Keratinocyte (primary cell): ENCODE measurements around the gene SLK. TPM values are rescaled to one million over a fixed set of nuclear protein-coding genes. Genes with fewer than 3 reads are reported as not detected.

Source experiments
- DNase-seq: peaks from one replicate; pipeline ENCODE4 v3.0.0-alpha.2; 2011; ENCODE audit warnings: low read depth, missing footprints, low spot score
- FAIRE-seq: peaks from 2 replicates; lab custom pipeline; 2011; peaks lifted over from hg19 to GRCh38; lab: Jason Lieb, UNC
- H2AFZ ChIP-seq: 2 replicates; pipeline ENCODE4 v1.6.0; 2012; ENCODE audit warnings: low read length, control low read depth, inconsistent platforms; ENCODE audit not compliant: control insufficient read depth
- H3K27ac ChIP-seq: 2 replicates; pipeline ENCODE4 v1.5.1; 2011; ENCODE audit warnings: low read length; ENCODE audit not compliant: control insufficient read depth, insufficient read depth
- H3K27me3 ChIP-seq: 3 replicates; pipeline ENCODE4 v1.6.0; 2011; ENCODE audit warnings: low read length; ENCODE audit not compliant: control insufficient read depth, insufficient read depth; ENCODE audit errors: extremely low read depth
- H3K36me3 ChIP-seq, 2 experiments: 2 replicates in 1 of 2; 3 replicates in 1 of 2; pipeline ENCODE4 v1.5.1; 2011; ENCODE audit warnings: low read length in 2 of 2, mild to moderate bottlenecking in 1 of 2; ENCODE audit not compliant: control insufficient read depth in 2 of 2, insufficient read depth in 2 of 2; ENCODE audit errors: extremely low read depth in 1 of 2
- H3K4me1 ChIP-seq: 3 replicates; pipeline ENCODE4 v1.5.1; 2011; ENCODE audit warnings: low read length; ENCODE audit not compliant: control insufficient read depth, insufficient read depth; ENCODE audit errors: extremely low read depth
- H3K4me2 ChIP-seq: 3 replicates; pipeline ENCODE4 v1.6.0; 2011; ENCODE audit warnings: low read depth, low read length; ENCODE audit not compliant: control insufficient read depth, insufficient read depth; ENCODE audit errors: extremely low read depth
- H3K4me3 ChIP-seq, 3 experiments: fragments of 200-600 bp in 1 of 3; sonication (generic) in 1 of 3; 2 replicates in 2 of 3; 3 replicates in 1 of 3; pipeline ENCODE4 v1.5.1; 2011 to 2016; ENCODE audit warnings: low read length in 3 of 3, mild to moderate bottlenecking in 3 of 3, control low read depth in 2 of 3, inconsistent platforms in 1 of 3, low read depth in 1 of 3, mixed read lengths in 1 of 3, mixed run types in 1 of 3, moderate library complexity in 1 of 3; ENCODE audit not compliant: control insufficient read depth in 2 of 3, insufficient read depth in 2 of 3; ENCODE audit errors: extremely low read depth in 1 of 3
- H3K79me2 ChIP-seq: 2 replicates; pipeline ENCODE4 v1.6.0; 2012; ENCODE audit warnings: low read length; ENCODE audit not compliant: control insufficient read depth, insufficient read depth
- H3K9ac ChIP-seq: 3 replicates; pipeline ENCODE4 v1.6.0; 2011; ENCODE audit warnings: low read length; ENCODE audit not compliant: control insufficient read depth, insufficient read depth; ENCODE audit errors: extremely low read depth
- H3K9me1 ChIP-seq: 3 replicates; pipeline ENCODE4 v1.6.0; 2011; ENCODE audit warnings: low read length; ENCODE audit not compliant: control insufficient read depth, insufficient read depth; ENCODE audit errors: extremely low read depth
- H3K9me3 ChIP-seq: 2 replicates; pipeline ENCODE4 v1.5.1; 2012; ENCODE audit warnings: low read depth, low read length; ENCODE audit not compliant: control insufficient read depth
- H4K20me1 ChIP-seq: 3 replicates; pipeline ENCODE4 v1.6.0; 2011; ENCODE audit warnings: low read length; ENCODE audit not compliant: control insufficient read depth, insufficient read depth; ENCODE audit errors: extremely low read depth
- EZH2 ChIP-seq: IDR thresholded peaks from one replicate; pipeline ENCODE4 v1.6.1; 2012; ENCODE audit warnings: inconsistent platforms, mild to moderate bottlenecking, low read length, moderate library complexity
- dilution Hi-C: fragments of 300-500 bp; cut with MboI; formaldehyde crosslinking; loops from one replicate; pipeline ENCODE4 v1.7.0; 2020; ENCODE audit warnings: low sequenced_read_pairs; ENCODE audit not compliant: extremely low pct_ligation_motif_present
- polyA plus RNA-seq, 5 experiments: library from polyadenylated mRNA; depleted of rRNA in 3 of 5; stranded (reverse) in 3 of 5; stranded (forward) in 1 of 5; unstranded in 1 of 5; fragments of >200 nt; gene quantifications; 1 replicate in 1 of 5; 2 replicates in 3 of 5; 3 replicates in 1 of 5; pipeline versions ENCODE4 v1.2.1 to v1.2.3, GENCODE V29; 2011 to 2012; ENCODE audit warnings: missing spikeins in 2 of 5, low read depth in 1 of 5, low replicate concordance in 1 of 5
- small RNA-seq, 3 experiments: library from RNA; depleted of rRNA; stranded (forward); fragments of <200 nt; gene quantifications; one replicate each; pipeline ENCODE3, GENCODE V24; 2012; ENCODE audit warnings: low read depth in 3 of 3, low replicate concordance in 1 of 3; ENCODE audit not compliant: insufficient read length in 3 of 3
- TF ChIP-seq, protein P1 (sequence below), 3 experiments: IDR thresholded peaks in 1 of 3; conservative IDR thresholded peaks in 1 of 3; optimal IDR thresholded peaks in 1 of 3; 2 replicates in 2 of 3; 3 replicates in 1 of 3; pipeline versions ENCODE3 to v1.5.1; 2011; ENCODE audit warnings: low read length in 3 of 3, mild to moderate bottlenecking in 3 of 3, moderate library complexity in 2 of 3, control low read depth in 1 of 3, inconsistent platforms in 1 of 3; ENCODE audit not compliant: insufficient read depth in 2 of 3; ENCODE audit errors: extremely low read depth in 1 of 3

The SLK gene
- polyA plus RNA-seq, 1 donor (not counting 4 experiments of a cell fraction or from before 2014, with no cell fraction given): 36.7 TPM

DNA sequence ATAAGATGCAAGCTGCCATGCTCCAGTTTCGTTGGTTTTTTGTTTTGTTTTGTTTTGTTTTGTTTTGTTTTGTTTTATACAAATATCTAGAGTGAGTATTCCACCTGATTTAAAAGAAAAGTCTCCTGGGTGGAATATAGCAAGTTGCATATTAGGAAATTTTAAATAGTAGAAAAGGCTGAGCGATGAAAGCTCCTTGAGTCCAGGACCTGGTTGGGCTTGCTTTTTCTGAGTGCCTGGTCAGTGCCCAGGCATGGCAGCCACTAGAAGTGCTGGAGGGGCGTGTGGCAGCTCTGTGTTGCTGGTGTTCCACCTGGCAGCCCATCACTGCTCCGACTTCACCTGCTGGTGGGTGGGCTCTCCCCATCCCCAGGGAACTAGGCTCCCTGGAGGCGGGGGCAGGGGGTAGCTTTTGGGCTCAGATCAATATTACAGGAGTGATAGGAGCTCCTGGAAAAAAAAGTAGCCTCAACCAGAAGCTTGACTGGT is 110.8 kb downstream of the SLK start:
- FAIRE-seq (no peak), DNase-seq (no peak)
- H3K4me2 ChIP-seq: no peak overlapping the region
- TF ChIP-seq EZH2: no peak
- TF ChIP-seq, protein P1, sequence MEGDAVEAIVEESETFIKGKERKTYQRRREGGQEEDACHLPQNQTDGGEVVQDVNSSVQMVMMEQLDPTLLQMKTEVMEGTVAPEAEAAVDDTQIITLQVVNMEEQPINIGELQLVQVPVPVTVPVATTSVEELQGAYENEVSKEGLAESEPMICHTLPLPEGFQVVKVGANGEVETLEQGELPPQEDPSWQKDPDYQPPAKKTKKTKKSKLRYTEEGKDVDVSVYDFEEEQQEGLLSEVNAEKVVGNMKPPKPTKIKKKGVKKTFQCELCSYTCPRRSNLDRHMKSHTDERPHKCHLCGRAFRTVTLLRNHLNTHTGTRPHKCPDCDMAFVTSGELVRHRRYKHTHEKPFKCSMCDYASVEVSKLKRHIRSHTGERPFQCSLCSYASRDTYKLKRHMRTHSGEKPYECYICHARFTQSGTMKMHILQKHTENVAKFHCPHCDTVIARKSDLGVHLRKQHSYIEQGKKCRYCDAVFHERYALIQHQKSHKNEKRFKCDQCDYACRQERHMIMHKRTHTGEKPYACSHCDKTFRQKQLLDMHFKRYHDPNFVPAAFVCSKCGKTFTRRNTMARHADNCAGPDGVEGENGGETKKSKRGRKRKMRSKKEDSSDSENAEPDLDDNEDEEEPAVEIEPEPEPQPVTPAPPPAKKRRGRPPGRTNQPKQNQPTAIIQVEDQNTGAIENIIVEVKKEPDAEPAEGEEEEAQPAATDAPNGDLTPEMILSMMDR (optimal IDR thresholded peaks at IDR 0.05 in 1 of 3, IDR thresholded peaks at IDR 0.05 in 1 of 3, conservative IDR thresholded peaks at IDR 0.05 in 1 of 3; ENCODE audit: extremely low read depth in 1 of 3, insufficient read depth in 2 of 3, low read length in 3 of 3): no peak
- H3K4me3 ChIP-seq: no peak overlapping the region
- no peak overlapping the region for H3K9ac ChIP-seq
- peaks cover 17% of the 10 kb centered on the region for H4K20me1 ChIP-seq
- peaks cover 24% of the 10 kb centered on the region for H3K4me1 ChIP-seq
- no peak overlapping the region for H3K27ac ChIP-seq
- dilution Hi-C loops: no loop called here
- no peak overlapping the region for H2AFZ ChIP-seq
- no peaks in the 10 kb centered on the region for H3K9me3 ChIP-seq
- peaks cover 85% of the 10 kb centered on the region for H3K79me2 ChIP-seq
- no peaks in the 10 kb centered on the region for H3K9me1 ChIP-seq
- H3K27me3 ChIP-seq: no peaks in the 10 kb centered on the region
- peaks cover 45 to 87% of the 10 kb centered on the region in 2 experiments for H3K36me3 ChIP-seq

Small RNA genes within 50 kb of the gene (small RNA-seq; reads per million reads assigned to genes)
- gene RN7SL524P: 0 reads per million in 3 experiments

Other genes starting within 250 kb of the SLK start
- gene SH3PXD2A, start 111.6 kb upstream of the SLK start, polyA plus RNA-seq: 31.0 to 56.6 TPM (median 33.9 TPM) in 3 replicates
- 29.0 to 32.5 TPM (median 30.5 TPM) in 3 replicates for gene STN1, start 49.0 kb upstream of the SLK start, polyA plus RNA-seq
- 2,386 to 3,374 TPM (median 2,587 TPM) in 3 replicates for gene COL17A1, start 118.7 kb downstream of the SLK start, polyA plus RNA-seq
- gene SFR1, start 155.0 kb downstream of the SLK start, polyA plus RNA-seq: 6.1 to 10.9 TPM (median 10.4 TPM) in 3 replicates